Naive thymus-derived CD4-positive, alpha-beta T cell (primary cell): ENCODE measurements around the gene IRF5. TPM values are rescaled to one million over a fixed set of nuclear protein-coding genes. Genes with fewer than 3 reads are reported as not detected.
"Not testable (repeated sequence)": the region's sequence is repeated elsewhere in the genome, so short reads cannot be mapped to it uniquely, and the experiment has no call there.

Source experiments
- ATAC-seq: fragments of 150-1000 bp; cut with Tn5 transposase; 2 replicates; pipeline ENCODE4 v1.10.0; 2021; ENCODE audit warnings: mild to moderate bottlenecking, moderate library complexity
- CTCF ChIA-PET: fragments of 350-600 bp; sonication (Branson Sonifier 250); formaldehyde crosslinking; loops from one replicate; lab custom pipeline; 2021; ENCODE audit warnings: antibody characterized with exemption; lab: Charles Lee
- POLR2A ChIA-PET: fragments of 350-600 bp; sonication (Branson Sonifier 250); formaldehyde crosslinking; loops from one replicate; lab custom pipeline; 2021; ENCODE audit warnings: antibody characterized with exemption, inconsistent platforms; lab: Charles Lee
- DNase-seq, 9 donors: peaks; one replicate each; pipeline versions ENCODE4 v3.0.0 to v3.0.0-alpha.2; 2020 to 2022; ENCODE audit warnings: mixed read lengths in 1 of 9
- H3K27ac ChIP-seq: one replicate; pipeline ENCODE4 v1.7.0; 2013; ENCODE audit warnings: mild to moderate bottlenecking, low read depth, low read length, moderate library complexity
- H3K27me3 ChIP-seq, 2 donors: one replicate each; pipeline ENCODE4 v1.7.0; 2013; ENCODE audit warnings: low read length in 2 of 2, mild to moderate bottlenecking in 2 of 2, moderate library complexity in 2 of 2; ENCODE audit not compliant: control insufficient read depth in 2 of 2, insufficient read depth in 2 of 2
- H3K36me3 ChIP-seq, 3 experiments: 1 replicate in 2 of 3; 2 replicates in 1 of 3; pipeline ENCODE4 v1.7.0; 2013; ENCODE audit warnings: low read length in 3 of 3, mild to moderate bottlenecking in 3 of 3, moderate library complexity in 1 of 3; ENCODE audit not compliant: insufficient read depth in 3 of 3, control insufficient read depth in 2 of 3
- H3K4me1 ChIP-seq, 2 donors: one replicate each; pipeline ENCODE4 v1.7.0; 2013; ENCODE audit warnings: low read length in 2 of 2, mild to moderate bottlenecking in 2 of 2, moderate library complexity in 1 of 2; ENCODE audit not compliant: control insufficient read depth in 2 of 2, insufficient read depth in 2 of 2
- H3K4me3 ChIP-seq: 2 replicates; pipeline ENCODE4 v1.7.0; 2013; ENCODE audit warnings: mild to moderate bottlenecking, low read length
- H3K9me3 ChIP-seq, 3 experiments: 1 replicate in 2 of 3; 2 replicates in 1 of 3; pipeline ENCODE4 v1.7.0; 2013; ENCODE audit warnings: low read length in 3 of 3; ENCODE audit not compliant: control insufficient read depth in 2 of 3
- H3K27ac Mint-ChIP-seq, 9 donors: one replicate each; pipeline ENCODE4 v1.8.0; 2020 to 2022; ENCODE audit warnings: mixed read lengths in 9 of 9, mild to moderate bottlenecking in 8 of 9, moderate library complexity in 5 of 9, inconsistent platforms in 2 of 9
- H3K27me3 Mint-ChIP-seq, 5 donors: one replicate each; pipeline ENCODE4 v1.8.0; 2021 to 2022; ENCODE audit warnings: mixed read lengths in 5 of 5, mild to moderate bottlenecking in 1 of 5
- H3K36me3 Mint-ChIP-seq, 5 donors: one replicate each; pipeline ENCODE4 v1.8.0; 2020 to 2022; ENCODE audit warnings: mixed read lengths in 5 of 5, mild to moderate bottlenecking in 3 of 5, inconsistent platforms in 1 of 5
- H3K4me1 Mint-ChIP-seq, 7 donors: one replicate each; pipeline ENCODE4 v1.8.0; 2020 to 2022; ENCODE audit warnings: mixed read lengths in 7 of 7, mild to moderate bottlenecking in 3 of 7, inconsistent platforms in 1 of 7
- H3K4me3 Mint-ChIP-seq, 10 donors: one replicate each; pipeline ENCODE4 v1.8.0; 2020 to 2022; ENCODE audit warnings: mild to moderate bottlenecking in 10 of 10, mixed read lengths in 10 of 10, moderate library complexity in 6 of 10, inconsistent platforms in 2 of 10
- H3K9me3 Mint-ChIP-seq, 11 donors: one replicate each; pipeline ENCODE4 v1.8.0; 2020 to 2022; ENCODE audit warnings: mixed read lengths in 11 of 11, mild to moderate bottlenecking in 4 of 11, inconsistent platforms in 1 of 11, moderate library complexity in 1 of 11
- intact Hi-C, 2 donors: fragments of 100-400 bp; cut with micrococcal nuclease; formaldehyde crosslinking; loops; one replicate each; pipeline ENCODE4 v1.15.1; 2023
- polyA plus RNA-seq, 2 donors: library from polyadenylated mRNA; unstranded; fragments of 300-500 nt; fragmentation: Illumina TruSeq; gene quantifications; one replicate each; pipeline ENCODE4 v1.2.3, GENCODE V29; 2021
- total RNA-seq, 6 experiments: library from RNA in 5 of 6; stranded (reverse) in 5 of 6; gene quantifications; 1 replicate in 5 of 6; 2 replicates in 1 of 6; pipeline ENCODE4 v1.2.3 and lab custom pipeline; 2021 to 2026

IRF5 gene
- total and polyA plus RNA-seq, 7 experiments from 2014 or later: 0.38 to 33.2 (median 2.8) TPM

DNA sequence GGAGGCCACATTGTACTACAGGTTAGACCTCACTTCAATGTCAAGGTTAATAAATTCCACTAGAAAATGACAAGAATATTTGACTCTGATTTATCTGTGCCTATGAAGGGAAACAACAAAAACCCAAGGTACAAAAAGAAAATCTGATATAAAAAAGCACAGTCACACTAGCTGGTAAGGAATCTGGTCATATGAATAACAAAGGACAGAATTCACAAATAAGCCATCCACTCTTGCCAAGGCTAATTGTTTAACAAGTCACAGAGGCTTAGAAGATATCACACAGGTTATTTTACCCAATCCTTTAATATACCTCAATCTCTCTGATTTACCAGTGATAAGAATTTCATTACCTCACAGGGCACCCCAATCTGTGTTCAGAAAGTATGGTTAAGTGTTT lies 47.9 kb downstream of the IRF5 start:
- DNase-seq (no peak), ATAC-seq (no peak)
- no peak overlapping the region for H3K4me3 Mint-ChIP-seq
- Histone ChIP-seq H3K4me3 (no peak overlapping the region), H3K4me1 (no peaks in the 10 kb centered on the region), H3K9me3 (no peaks in the 10 kb centered on the region), H3K36me3 (peaks cover 23 to 91% (median 31%) of the 10 kb centered on the region in 3 experiments), H3K27ac (no peak overlapping the region), H3K27me3 (no peaks in the 10 kb centered on the region)
- H3K27ac Mint-ChIP-seq: peak overlapping the region in 2 of 9 donors; percentile 38 to 44
- no peaks in the 10 kb centered on the region for H3K27me3 Mint-ChIP-seq
- H3K4me1 Mint-ChIP-seq: peaks cover 0 to 4% (median 0%) of the 10 kb centered on the region in 7 donors
- ChIA-PET POLR2A (no interaction called here), CTCF (no interaction called here)
- H3K36me3 Mint-ChIP-seq: peaks cover 0 to 62% (median 30%) of the 10 kb centered on the region in 5 donors
- intact Hi-C loops: no loop called here
- H3K9me3 Mint-ChIP-seq: no peaks in the 10 kb centered on the region

DNA sequence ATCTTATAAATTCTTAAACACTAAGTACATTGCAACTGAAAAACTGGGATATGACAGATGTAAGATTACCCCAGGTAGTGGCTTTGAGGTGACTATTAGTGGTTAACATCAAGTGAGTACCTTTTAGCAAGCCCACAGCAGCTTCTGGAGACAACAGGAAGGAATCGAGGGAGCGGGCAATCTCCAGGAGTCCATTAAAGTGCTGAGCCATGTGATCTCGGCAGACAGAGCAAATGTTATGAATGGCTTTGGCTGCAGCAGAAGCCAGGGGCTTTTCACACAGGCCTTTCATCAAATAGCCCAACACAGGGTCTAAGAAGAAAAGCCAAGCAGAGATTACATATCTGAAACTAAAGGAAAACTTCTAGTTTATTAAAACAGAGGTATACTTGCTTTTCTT lies 48.9 kb downstream of the IRF5 start:
- H3K27me3 Mint-ChIP-seq: no peaks in the 10 kb centered on the region
- DNase-seq (no peak), ATAC-seq (no peak)
- peaks cover 0 to 4% (median 0%) of the 10 kb centered on the region in 7 donors for H3K4me1 Mint-ChIP-seq
- no peak overlapping the region for H3K4me3 Mint-ChIP-seq
- Histone ChIP-seq H3K9me3 (no peaks in the 10 kb centered on the region), H3K4me1 (no peaks in the 10 kb centered on the region), H3K27ac (no peak overlapping the region), H3K27me3 (no peaks in the 10 kb centered on the region), H3K4me3 (no peak overlapping the region), H3K36me3 (peaks cover 23 to 89% (median 39%) of the 10 kb centered on the region in 3 experiments)
- CTCF ChIA-PET: no interaction called here
- H3K36me3 Mint-ChIP-seq: peaks cover 0 to 66% (median 32%) of the 10 kb centered on the region in 5 donors
- intact Hi-C loops: no loop called here
- H3K9me3 Mint-ChIP-seq: no peaks in the 10 kb centered on the region
- POLR2A ChIA-PET: no interaction called here
- no peak overlapping the region for H3K27ac Mint-ChIP-seq

DNA sequence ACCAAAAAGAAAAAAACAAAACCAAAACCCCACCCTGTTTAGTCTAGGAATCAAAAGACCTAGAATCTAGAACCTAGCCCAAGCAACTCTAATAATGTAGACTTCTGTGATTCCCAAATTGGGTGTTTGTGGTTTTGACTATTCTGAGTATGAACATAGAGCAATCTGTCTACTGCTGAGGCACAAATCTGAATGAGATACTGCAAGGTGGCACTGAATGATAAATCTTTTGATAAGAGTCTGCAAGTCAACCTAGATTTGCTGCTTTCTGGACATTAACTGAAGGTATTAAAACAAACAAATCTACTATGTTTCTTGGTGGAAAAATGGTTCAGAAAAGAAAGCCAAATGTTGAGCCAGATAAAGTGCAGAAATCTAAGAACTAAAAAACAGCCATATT lies 50.6 kb downstream of the IRF5 start:
- no peaks in the 10 kb centered on the region for H3K27me3 Mint-ChIP-seq
- H3K4me3 ChIP-seq: no peak overlapping the region
- peaks cover 0 to 4% (median 0%) of the 10 kb centered on the region in 7 donors for H3K4me1 Mint-ChIP-seq
- no peak for ATAC-seq
- ChIA-PET CTCF (no interaction called here), POLR2A (no interaction called here)
- H3K27ac Mint-ChIP-seq: no peak overlapping the region
- no peaks in the 10 kb centered on the region for H3K9me3 ChIP-seq
- H3K36me3 Mint-ChIP-seq: peaks cover 0 to 60% (median 27%) of the 10 kb centered on the region in 5 donors
- H3K4me1 ChIP-seq: no peaks in the 10 kb centered on the region
- H3K36me3 ChIP-seq: peaks cover 17 to 85% (median 35%) of the 10 kb centered on the region in 3 experiments
- intact Hi-C loops: no loop called here
- H3K27ac ChIP-seq: no peak overlapping the region
- no peak for DNase-seq
- no peak overlapping the region for H3K4me3 Mint-ChIP-seq
- no peaks in the 10 kb centered on the region for H3K9me3 Mint-ChIP-seq
- H3K27me3 ChIP-seq: no peaks in the 10 kb centered on the region

DNA sequence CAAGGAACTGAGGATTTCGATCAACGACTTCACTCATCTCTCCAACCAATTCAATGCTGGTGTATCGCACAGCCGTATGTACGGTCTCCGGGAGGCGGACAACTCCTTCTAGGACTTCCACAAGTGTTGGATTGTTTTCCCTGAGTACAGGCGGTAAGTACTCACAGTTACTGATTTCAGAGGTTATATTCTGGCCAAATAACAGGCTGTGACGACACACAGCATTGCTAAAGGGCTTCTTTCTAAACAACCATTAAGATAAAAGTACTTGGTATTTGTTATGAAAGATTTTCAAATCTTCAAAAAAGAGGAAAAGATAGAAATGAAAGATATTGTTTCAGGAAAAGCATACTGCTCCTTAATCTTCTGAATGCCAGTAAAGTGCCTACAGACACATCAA lies 52.2 kb downstream of the IRF5 start:
- no peak overlapping the region for H3K27ac ChIP-seq
- no peaks in the 10 kb centered on the region for H3K27me3 ChIP-seq
- ChIA-PET CTCF (no interaction called here), POLR2A (no interaction called here)
- H3K4me3 ChIP-seq: no peak overlapping the region
- no peaks in the 10 kb centered on the region for H3K4me1 ChIP-seq
- peaks cover 14 to 83% (median 19%) of the 10 kb centered on the region in 3 experiments for H3K36me3 ChIP-seq
- Mint-ChIP-seq H3K27me3 (no peaks in the 10 kb centered on the region), H3K9me3 (no peaks in the 10 kb centered on the region), H3K4me1 (peaks cover 0 to 4% (median 0%) of the 10 kb centered on the region in 7 donors), H3K36me3 (peaks cover 0 to 55% (median 27%) of the 10 kb centered on the region in 5 donors), H3K4me3 (no peak overlapping the region), H3K27ac (no peak overlapping the region)
- no peak for ATAC-seq
- no peaks in the 10 kb centered on the region for H3K9me3 ChIP-seq
- intact Hi-C loops: no loop called here
- no peak for DNase-seq

DNA sequence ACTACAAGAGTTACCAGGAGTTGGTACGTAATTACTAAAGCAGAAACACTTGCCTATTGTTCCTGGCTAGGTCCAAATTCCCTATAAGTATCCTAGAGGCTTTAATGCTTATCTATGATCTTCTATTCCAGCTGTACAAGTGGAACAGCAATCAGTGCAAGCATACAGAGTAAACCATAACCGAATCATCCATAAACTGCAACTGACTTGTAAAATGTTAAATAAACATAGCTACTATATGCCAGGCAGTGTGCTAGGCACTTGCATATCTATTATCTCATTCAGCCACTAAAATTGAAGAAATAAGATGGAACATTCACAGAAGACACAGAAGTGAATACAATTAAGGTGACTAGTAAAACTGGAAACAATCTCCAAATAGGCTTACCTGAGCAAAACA lies 55.7 kb downstream of the IRF5 start:
- peaks cover 6 to 41% (median 18%) of the 10 kb centered on the region in 5 donors for H3K36me3 Mint-ChIP-seq

DNA sequence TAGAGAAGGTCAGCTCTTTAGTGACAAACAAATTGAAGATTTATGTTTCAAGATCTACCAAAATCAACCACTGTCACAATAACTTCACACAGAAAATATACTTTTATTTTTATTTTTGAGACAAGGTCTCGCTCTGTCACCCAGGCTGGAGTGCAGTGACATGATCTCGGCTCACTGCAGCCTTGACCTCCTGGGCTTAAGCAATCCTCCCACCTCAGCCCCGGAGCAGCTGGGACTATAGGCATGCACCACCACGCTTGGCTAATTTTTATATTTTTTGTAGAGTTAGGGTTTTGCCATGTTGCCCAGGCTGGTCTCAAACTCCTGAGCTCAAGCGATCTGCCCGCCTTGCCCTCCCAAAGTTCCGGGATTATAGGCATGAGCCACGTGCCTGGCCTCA lies 56.8 kb downstream of the IRF5 start:
- DNase-seq, H3K27me3 ChIP-seq, H3K9me3 Mint-ChIP-seq, intact Hi-C loops, POLR2A ChIA-PET, H3K9me3 ChIP-seq, H3K4me3 Mint-ChIP-seq, H3K4me1 ChIP-seq, H3K4me3 ChIP-seq, H3K4me1 Mint-ChIP-seq, H3K27ac Mint-ChIP-seq, H3K27ac ChIP-seq, ATAC-seq, H3K27me3 Mint-ChIP-seq: not testable (repeated sequence)
- peaks cover 12 to 71% (median 12%) of the 10 kb centered on the region in 3 experiments for H3K36me3 ChIP-seq
- CTCF ChIA-PET: interaction anchor here (0.6 kb wide), 1 partner anchor 101 kb away, joined by 3 read pairs; no protein-coding TSS in a partner anchor
- H3K36me3 Mint-ChIP-seq: peaks cover 6 to 41% (median 15%) of the 10 kb centered on the region in 5 donors

More for the DNA sequence above, 55.7 kb downstream of the IRF5 start:
- no peak overlapping the region for H3K27ac Mint-ChIP-seq
- H3K9me3 ChIP-seq: no peaks in the 10 kb centered on the region
- ATAC-seq: no peak
- ChIA-PET CTCF (no interaction called here), POLR2A (no interaction called here)
- DNase-seq: no peak
- H3K4me3 Mint-ChIP-seq: no peak overlapping the region
- no peaks in the 10 kb centered on the region for H3K9me3 Mint-ChIP-seq
- H3K27me3 ChIP-seq: no peaks in the 10 kb centered on the region
- peaks cover 6 to 73% (median 12%) of the 10 kb centered on the region in 3 experiments for H3K36me3 ChIP-seq
- peaks cover 0 to 1% (median 0%) of the 10 kb centered on the region in 7 donors for H3K4me1 Mint-ChIP-seq
- no peak overlapping the region for H3K4me3 ChIP-seq
- no peaks in the 10 kb centered on the region for H3K27me3 Mint-ChIP-seq
- H3K4me1 ChIP-seq: no peaks in the 10 kb centered on the region
- H3K27ac ChIP-seq: no peak overlapping the region
- intact Hi-C loops: no loop called here

DNA sequence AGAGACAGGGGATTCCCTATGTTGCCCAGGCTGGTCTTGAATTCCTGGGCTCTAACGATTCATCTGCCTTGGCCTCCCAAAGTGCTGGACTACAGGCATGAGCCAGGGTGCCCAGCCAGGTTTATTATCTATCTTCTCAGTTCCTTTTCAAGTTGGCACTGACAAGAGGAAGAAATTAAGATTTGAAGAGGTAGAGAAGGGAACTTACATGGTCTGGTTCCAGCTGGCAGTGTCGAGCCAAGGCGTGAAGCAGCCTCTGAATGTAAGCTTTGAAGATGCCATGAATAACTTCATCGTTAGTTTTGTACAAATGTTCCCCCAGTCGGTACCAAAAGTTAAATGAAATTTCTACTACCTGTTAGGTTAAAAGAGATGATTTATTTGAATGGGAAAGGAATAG lies 59.5 kb downstream of the IRF5 start:
- H3K4me3 Mint-ChIP-seq: no peak overlapping the region
- no peak overlapping the region for H3K27ac Mint-ChIP-seq
- CTCF ChIA-PET: no interaction called here

More for the DNA sequence above, 59.5 kb downstream of the IRF5 start:
- H3K36me3 ChIP-seq: peaks cover 8 to 68% (median 12%) of the 10 kb centered on the region in 3 experiments
- POLR2A ChIA-PET: no interaction called here
- no peaks in the 10 kb centered on the region for H3K4me1 Mint-ChIP-seq
- H3K9me3 ChIP-seq: no peaks in the 10 kb centered on the region
- no peak overlapping the region for H3K27ac ChIP-seq
- intact Hi-C loops: no loop called here
- ATAC-seq (no peak), DNase-seq (no peak)
- no peaks in the 10 kb centered on the region for H3K9me3 Mint-ChIP-seq
- no peaks in the 10 kb centered on the region for H3K27me3 ChIP-seq
- H3K36me3 Mint-ChIP-seq: peaks cover 12 to 35% (median 24%) of the 10 kb centered on the region in 5 donors
- no peak overlapping the region for H3K4me3 ChIP-seq
- no peaks in the 10 kb centered on the region for H3K27me3 Mint-ChIP-seq
- H3K4me1 ChIP-seq: no peaks in the 10 kb centered on the region
